A549 (cell line): ENCODE measurements around the gene RHO. TPM values are rescaled to one million over a fixed set of nuclear protein-coding genes. Genes with fewer than 3 reads are reported as not detected.
A peak's percentile ranks its signal among the peaks of the same experiment; 100 is the strongest.

Source experiments
- ATAC-seq, 2 experiments: fragments of 200-7000 bp in 1 of 2; fragments of >200 bp in 1 of 2; cut with Nextera tagmentation in 1 of 2; cut with Tn5 transposase in 1 of 2; 3 replicates each; pipeline versions ENCODE4 v1.8.0 to v1.9.1; 2018 to 2020; ENCODE audit warnings: mild to moderate bottlenecking in 1 of 2, moderate library complexity in 1 of 2
- CTCF ChIA-PET: fragments of 300-600 bp; sonication (Branson Sonifier 250); formaldehyde crosslinking; extraction: SDS; loops from one replicate; lab custom pipeline; 2021; ENCODE audit warnings: antibody characterized with exemption, inconsistent platforms; lab: Yijun Ruan, JAX
- POLR2A ChIA-PET: fragments of 350-600 bp; formaldehyde crosslinking; extraction: SDS; loops from one replicate; lab custom pipeline; 2021; ENCODE audit warnings: antibody characterized with exemption, inconsistent platforms; lab: Yijun Ruan, JAX
- DNase-seq, 2 experiments: peaks; one replicate each; pipeline versions ENCODE4 v3.0.0 to v3.0.0-alpha.2; 2011 to 2016; ENCODE audit warnings: low read depth in 1 of 2, low spot score in 1 of 2
- FAIRE-seq: peaks from 2 replicates; lab custom pipeline; 2011; peaks lifted over from hg19 to GRCh38; lab: Jason Lieb, UNC
- H3K27ac ChIP-seq, 2 experiments: fragments of >200 bp; sonication (Bioruptor Twin); formaldehyde crosslinking; 3 replicates each; pipeline ENCODE4 v1.5.1; 2016 to 2017
- H3K4me1 ChIP-seq: fragments of >200 bp; sonication (Bioruptor Twin); formaldehyde crosslinking; 3 replicates; pipeline ENCODE4 v1.6.1; 2016
- H3K4me2 ChIP-seq: fragments of >200 bp; sonication (Bioruptor Twin); formaldehyde crosslinking; 3 replicates; pipeline ENCODE4 v1.6.1; 2016
- H3K4me3 ChIP-seq: fragments of >200 bp; sonication (Bioruptor Twin); formaldehyde crosslinking; 3 replicates; pipeline ENCODE4 v1.5.1; 2016
- H3K9me3 ChIP-seq: fragments of >200 bp; sonication (Bioruptor Twin); formaldehyde crosslinking; 3 replicates; pipeline ENCODE4 v1.6.1; 2016
- ELK1 ChIP-seq: fragments of 150-350 bp; IDR thresholded peaks from 2 replicates; pipeline ENCODE4 v1.6.1; 2014; ENCODE audit warnings: low read depth, mild to moderate bottlenecking, low read length
- EP300 ChIP-seq, 2 experiments: fragments of >200 bp; sonication (Bioruptor Twin); formaldehyde crosslinking; IDR thresholded peaks; 2 replicates in 1 of 2; 3 replicates in 1 of 2; pipeline ENCODE4 v1.6.1; 2016 to 2017
- FOSL2 ChIP-seq, 2 experiments: fragments of 450-650 bp in 1 of 2; fragments of >200 bp in 1 of 2; sonication (Bioruptor Twin) in 1 of 2; formaldehyde crosslinking; IDR thresholded peaks; 2 replicates each; pipeline versions ENCODE4 v1.5.0 to v1.6.1; 2016 to 2020; ENCODE audit warnings: mild to moderate bottlenecking in 1 of 2, moderate library complexity in 1 of 2
- GATA3 ChIP-seq: IDR thresholded peaks from 2 replicates; pipeline ENCODE4 v1.6.1; 2012; ENCODE audit warnings: borderline replicate concordance
- HOXB13 ChIP-seq: fragments of 250-450 bp; sonication (Bioruptor Pico); IDR thresholded peaks from 2 replicates; pipeline ENCODE4 v1.5.0; 2020; ENCODE audit warnings: low read depth, mild to moderate bottlenecking, moderate library complexity
- JUN ChIP-seq, 2 experiments: fragments of >200 bp; sonication (Bioruptor Twin); formaldehyde crosslinking; IDR thresholded peaks; 2 replicates in 1 of 2; 3 replicates in 1 of 2; pipeline ENCODE4 v1.6.1; 2016 to 2017
- KDM1A ChIP-seq: fragments of 200-600 bp; sonication (generic); IDR thresholded peaks from 2 replicates; pipeline ENCODE4 v1.6.1; 2016; ENCODE audit warnings: low read depth, mild to moderate bottlenecking
- MAFK ChIP-seq: fragments of 450-650 bp; IDR thresholded peaks from 2 replicates; pipeline ENCODE4 v1.6.1; 2014; ENCODE audit not compliant: partially characterized antibody
- MAZ ChIP-seq: fragments of 150-350 bp; IDR thresholded peaks from 2 replicates; pipeline ENCODE4 v1.6.1; 2014; ENCODE audit warnings: antibody characterized with exemption, low read depth, low read length, borderline replicate concordance
- MYC ChIP-seq: IDR thresholded peaks from 2 replicates; pipeline ENCODE4 v1.6.1; 2012; ENCODE audit warnings: mild to moderate bottlenecking, inconsistent platforms, low read length, improper control_type of control experiment, borderline replicate concordance
- NFE2L2 ChIP-seq: fragments of 150-350 bp; conservative IDR thresholded peaks from 2 replicates; pipeline ENCODE4 v1.6.1; 2014; ENCODE audit warnings: low read length
- NPAS2 ChIP-seq: fragments of 250-450 bp; sonication (Bioruptor Pico); IDR thresholded peaks from 2 replicates; pipeline ENCODE4 v1.8.0; 2022; ENCODE audit warnings: mild to moderate bottlenecking, moderate library complexity, borderline replicate concordance
- PHF8 ChIP-seq: fragments of 200-600 bp; sonication (generic); IDR thresholded peaks from 2 replicates; pipeline ENCODE4 v1.6.1; 2016; ENCODE audit warnings: low read depth, mild to moderate bottlenecking, antibody characterized with exemption, moderate library complexity, borderline replicate concordance
- POLR2AphosphoS2 ChIP-seq: conservative IDR thresholded peaks from 2 replicates; pipeline ENCODE4 v1.6.1; 2012; ENCODE audit warnings: low read length, improper control_type of control experiment, inconsistent platforms
- RAD21 ChIP-seq, 2 experiments: fragments of >200 bp in 1 of 2; sonication (Bioruptor Twin) in 1 of 2; formaldehyde crosslinking in 1 of 2; IDR thresholded peaks in 1 of 2; conservative IDR thresholded peaks in 1 of 2; 2 replicates in 1 of 2; 3 replicates in 1 of 2; pipeline ENCODE4 v1.6.1; 2012 to 2018; ENCODE audit warnings: inconsistent platforms in 1 of 2
- RFX5 ChIP-seq: fragments of 450-650 bp; IDR thresholded peaks from 2 replicates; pipeline ENCODE4 v1.7.1; 2014; ENCODE audit warnings: antibody characterized with exemption, mild to moderate bottlenecking, moderate library complexity
- SMC3 ChIP-seq: fragments of >200 bp; sonication (Bioruptor Twin); formaldehyde crosslinking; IDR thresholded peaks from 3 replicates; pipeline ENCODE4 v1.6.1; 2018; ENCODE audit warnings: inconsistent platforms
- SREBF2 ChIP-seq: fragments of 450-650 bp; IDR thresholded peaks from 2 replicates; pipeline ENCODE4 v1.6.1; 2014; ENCODE audit warnings: mild to moderate bottlenecking, moderate library complexity
- ZSCAN20 ChIP-seq: fragments of 250-450 bp; sonication (Bioruptor Pico); IDR thresholded peaks from 2 replicates; pipeline ENCODE4 v1.8.0; 2022; ENCODE audit warnings: mild to moderate bottlenecking, moderate library complexity
- WGBS: methylation state at CpG from one replicate; pipeline ENCODE4 v1.1.6; 2017; ENCODE audit errors: missing lambda C conversion rate; 5-methylcytosine and 5-hydroxymethylcytosine counted together
- polyA plus RNA-seq, 4 experiments: library from polyadenylated mRNA; depleted of rRNA in 3 of 4; stranded (reverse); fragments of >200 nt; fragmentation: RNase III in 1 of 4; extraction: RNeasy Plus Mini Kit Qiagen cat#74134 plus additional on column Dnase treatment in 1 of 4; gene quantifications; 2 replicates in 3 of 4; 3 replicates in 1 of 4; pipeline ENCODE4 v1.2.3, GENCODE V29; 2011 to 2017
- TF ChIP-seq, protein P1 (sequence below): fragments of >200 bp; sonication (Bioruptor Twin); formaldehyde crosslinking; IDR thresholded peaks from 3 replicates; pipeline ENCODE4 v1.6.1; 2016
- TF ChIP-seq, protein P2 (sequence below): fragments of 450-650 bp; IDR thresholded peaks from 2 replicates; pipeline ENCODE4 v1.6.1; 2014; ENCODE audit warnings: antibody characterized with exemption
- TF ChIP-seq, protein P3 (sequence below): fragments of 200-600 bp; sonication (generic); IDR thresholded peaks from 2 replicates; pipeline ENCODE4 v1.6.1; 2016; ENCODE audit warnings: antibody characterized with exemption, mild to moderate bottlenecking, moderate library complexity
- TF ChIP-seq, protein P4 (sequence below): IDR thresholded peaks from 2 replicates; pipeline ENCODE4 v1.6.1; 2012; ENCODE audit warnings: low read depth, borderline replicate concordance

Gene RHO
- polyA plus RNA-seq, 2 of the 4 experiments (the other 2 are of a cell fraction): 0.04 TPM; not detected in 1

DNA sequence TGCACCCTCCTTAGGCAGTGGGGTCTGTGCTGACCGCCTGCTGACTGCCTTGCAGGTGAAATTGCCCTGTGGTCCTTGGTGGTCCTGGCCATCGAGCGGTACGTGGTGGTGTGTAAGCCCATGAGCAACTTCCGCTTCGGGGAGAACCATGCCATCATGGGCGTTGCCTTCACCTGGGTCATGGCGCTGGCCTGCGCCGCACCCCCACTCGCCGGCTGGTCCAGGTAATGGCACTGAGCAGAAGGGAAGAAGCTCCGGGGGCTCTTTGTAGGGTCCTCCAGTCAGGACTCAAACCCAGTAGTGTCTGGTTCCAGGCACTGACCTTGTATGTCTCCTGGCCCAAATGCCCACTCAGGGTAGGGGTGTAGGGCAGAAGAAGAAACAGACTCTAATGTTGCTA, 2.4 kb downstream of the RHO start:
- ATAC-seq: no peak
- H3K4me2 ChIP-seq: peak overlapping the region; percentile 19; the same call in 1 of the 3 replicates
- POLR2A ChIA-PET: no interaction called here
- no peak overlapping the region for H3K4me3 ChIP-seq
- H3K4me1 ChIP-seq: peaks cover 23% of the 10 kb centered on the region
- FAIRE-seq: no peak
- CTCF ChIA-PET: interaction anchor here (0.7 kb wide), 1 partner anchor 9 kb away, joined by 4 read pairs; no protein-coding TSS in a partner anchor
- H3K9me3 ChIP-seq: no peaks in the 10 kb centered on the region
- no peak for DNase-seq
- WGBS: 91% methylated on average over 9 of the region's 13 CpGs
- TF ChIP-seq MAFK (no peak), HOXB13 (CRISPR knock-in tag) (no peak), MYC (no peak), ELK1 (no peak), GATA3 (no peak), ZSCAN20 (CRISPR knock-in tag) (no peak), PHF8 (no peak), KDM1A (no peak), SMC3 (no peak), SREBF2 (no peak), NPAS2 (CRISPR knock-in tag) (no peak), FOSL2 (IDR thresholded peaks at IDR 0.05) (no peak), FOSL2 (CRISPR knock-in tag; IDR thresholded peaks at IDR 0.05) (no peak), RFX5 (no peak), RAD21 (conservative IDR thresholded peaks at IDR 0.05 in 1 of 2, IDR thresholded peaks at IDR 0.05 in 1 of 2) (no peak), NFE2L2 (no peak), MAZ (no peak)
- TF ChIP-seq, protein P1, sequence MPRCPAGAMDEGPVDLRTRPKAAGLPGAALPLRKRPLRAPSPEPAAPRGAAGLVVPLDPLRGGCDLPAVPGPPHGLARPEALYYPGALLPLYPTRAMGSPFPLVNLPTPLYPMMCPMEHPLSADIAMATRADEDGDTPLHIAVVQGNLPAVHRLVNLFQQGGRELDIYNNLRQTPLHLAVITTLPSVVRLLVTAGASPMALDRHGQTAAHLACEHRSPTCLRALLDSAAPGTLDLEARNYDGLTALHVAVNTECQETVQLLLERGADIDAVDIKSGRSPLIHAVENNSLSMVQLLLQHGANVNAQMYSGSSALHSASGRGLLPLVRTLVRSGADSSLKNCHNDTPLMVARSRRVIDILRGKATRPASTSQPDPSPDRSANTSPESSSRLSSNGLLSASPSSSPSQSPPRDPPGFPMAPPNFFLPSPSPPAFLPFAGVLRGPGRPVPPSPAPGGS: no peak
- TF ChIP-seq, protein P2, sequence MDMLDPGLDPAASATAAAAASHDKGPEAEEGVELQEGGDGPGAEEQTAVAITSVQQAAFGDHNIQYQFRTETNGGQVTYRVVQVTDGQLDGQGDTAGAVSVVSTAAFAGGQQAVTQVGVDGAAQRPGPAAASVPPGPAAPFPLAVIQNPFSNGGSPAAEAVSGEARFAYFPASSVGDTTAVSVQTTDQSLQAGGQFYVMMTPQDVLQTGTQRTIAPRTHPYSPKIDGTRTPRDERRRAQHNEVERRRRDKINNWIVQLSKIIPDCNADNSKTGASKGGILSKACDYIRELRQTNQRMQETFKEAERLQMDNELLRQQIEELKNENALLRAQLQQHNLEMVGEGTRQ: no peak
- peak overlapping the region in 1 of 2 experiments; percentile 60; a peak in 3 of 6 replicates for H3K27ac ChIP-seq

DNA sequence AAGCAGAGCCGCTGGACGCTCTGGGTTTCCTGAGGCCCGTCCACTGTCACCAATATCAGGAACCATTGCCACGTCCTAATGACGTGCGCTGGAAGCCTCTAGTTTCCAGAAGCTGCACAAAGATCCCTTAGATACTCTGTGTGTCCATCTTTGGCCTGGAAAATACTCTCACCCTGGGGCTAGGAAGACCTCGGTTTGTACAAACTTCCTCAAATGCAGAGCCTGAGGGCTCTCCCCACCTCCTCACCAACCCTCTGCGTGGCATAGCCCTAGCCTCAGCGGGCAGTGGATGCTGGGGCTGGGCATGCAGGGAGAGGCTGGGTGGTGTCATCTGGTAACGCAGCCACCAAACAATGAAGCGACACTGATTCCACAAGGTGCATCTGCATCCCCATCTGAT, 3.3 kb downstream of the RHO start:
- ATAC-seq (no peak), FAIRE-seq (no peak), DNase-seq (no peak)
- no peaks in the 10 kb centered on the region for H3K9me3 ChIP-seq
- TF ChIP-seq JUN (IDR thresholded peaks at IDR 0.05) (no peak), POLR2AphosphoS2 (no peak), ZSCAN20 (CRISPR knock-in tag) (no peak), NPAS2 (CRISPR knock-in tag) (no peak), EP300 (IDR thresholded peaks at IDR 0.05) (no peak), HOXB13 (CRISPR knock-in tag) (no peak), PHF8 (no peak), SMC3 (no peak)
- TF ChIP-seq, protein P3, sequence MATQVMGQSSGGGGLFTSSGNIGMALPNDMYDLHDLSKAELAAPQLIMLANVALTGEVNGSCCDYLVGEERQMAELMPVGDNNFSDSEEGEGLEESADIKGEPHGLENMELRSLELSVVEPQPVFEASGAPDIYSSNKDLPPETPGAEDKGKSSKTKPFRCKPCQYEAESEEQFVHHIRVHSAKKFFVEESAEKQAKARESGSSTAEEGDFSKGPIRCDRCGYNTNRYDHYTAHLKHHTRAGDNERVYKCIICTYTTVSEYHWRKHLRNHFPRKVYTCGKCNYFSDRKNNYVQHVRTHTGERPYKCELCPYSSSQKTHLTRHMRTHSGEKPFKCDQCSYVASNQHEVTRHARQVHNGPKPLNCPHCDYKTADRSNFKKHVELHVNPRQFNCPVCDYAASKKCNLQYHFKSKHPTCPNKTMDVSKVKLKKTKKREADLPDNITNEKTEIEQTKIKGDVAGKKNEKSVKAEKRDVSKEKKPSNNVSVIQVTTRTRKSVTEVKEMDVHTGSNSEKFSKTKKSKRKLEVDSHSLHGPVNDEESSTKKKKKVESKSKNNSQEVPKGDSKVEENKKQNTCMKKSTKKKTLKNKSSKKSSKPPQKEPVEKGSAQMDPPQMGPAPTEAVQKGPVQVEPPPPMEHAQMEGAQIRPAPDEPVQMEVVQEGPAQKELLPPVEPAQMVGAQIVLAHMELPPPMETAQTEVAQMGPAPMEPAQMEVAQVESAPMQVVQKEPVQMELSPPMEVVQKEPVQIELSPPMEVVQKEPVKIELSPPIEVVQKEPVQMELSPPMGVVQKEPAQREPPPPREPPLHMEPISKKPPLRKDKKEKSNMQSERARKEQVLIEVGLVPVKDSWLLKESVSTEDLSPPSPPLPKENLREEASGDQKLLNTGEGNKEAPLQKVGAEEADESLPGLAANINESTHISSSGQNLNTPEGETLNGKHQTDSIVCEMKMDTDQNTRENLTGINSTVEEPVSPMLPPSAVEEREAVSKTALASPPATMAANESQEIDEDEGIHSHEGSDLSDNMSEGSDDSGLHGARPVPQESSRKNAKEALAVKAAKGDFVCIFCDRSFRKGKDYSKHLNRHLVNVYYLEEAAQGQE: no peak
- TF ChIP-seq, protein P4, sequence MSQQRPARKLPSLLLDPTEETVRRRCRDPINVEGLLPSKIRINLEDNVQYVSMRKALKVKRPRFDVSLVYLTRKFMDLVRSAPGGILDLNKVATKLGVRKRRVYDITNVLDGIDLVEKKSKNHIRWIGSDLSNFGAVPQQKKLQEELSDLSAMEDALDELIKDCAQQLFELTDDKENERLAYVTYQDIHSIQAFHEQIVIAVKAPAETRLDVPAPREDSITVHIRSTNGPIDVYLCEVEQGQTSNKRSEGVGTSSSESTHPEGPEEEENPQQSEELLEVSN: no peak
- ChIA-PET POLR2A (no interaction called here), CTCF (no interaction called here)
- WGBS: 91% methylated on average over 11 of the region's 11 CpGs
- H3K4me2 ChIP-seq: no peak overlapping the region
- no peak overlapping the region for H3K4me3 ChIP-seq
- peaks cover 23% of the 10 kb centered on the region for H3K4me1 ChIP-seq
- no peak overlapping the region for H3K27ac ChIP-seq
